Parietal lobe (tissue), 2 donors: Measurements from ENCODE around the gene HCST. TPM values are rescaled to one million over a fixed set of nuclear protein-coding genes. Genes with fewer than 3 reads are reported as not detected.

Source experiments
- small RNA-seq: library from RNA; depleted of rRNA; stranded (forward); fragments of <200 nt; gene quantifications from one replicate; pipeline ENCODE3, GENCODE V24; 2014; ENCODE audit warnings: low replicate concordance
- total RNA-seq: library from RNA; depleted of rRNA; stranded (reverse); fragments of >200 nt; gene quantifications from one replicate; pipeline ENCODE4 v1.2.3, GENCODE V29; 2014

Gene HCST
- 1.6 TPM for total RNA-seq

DNA sequence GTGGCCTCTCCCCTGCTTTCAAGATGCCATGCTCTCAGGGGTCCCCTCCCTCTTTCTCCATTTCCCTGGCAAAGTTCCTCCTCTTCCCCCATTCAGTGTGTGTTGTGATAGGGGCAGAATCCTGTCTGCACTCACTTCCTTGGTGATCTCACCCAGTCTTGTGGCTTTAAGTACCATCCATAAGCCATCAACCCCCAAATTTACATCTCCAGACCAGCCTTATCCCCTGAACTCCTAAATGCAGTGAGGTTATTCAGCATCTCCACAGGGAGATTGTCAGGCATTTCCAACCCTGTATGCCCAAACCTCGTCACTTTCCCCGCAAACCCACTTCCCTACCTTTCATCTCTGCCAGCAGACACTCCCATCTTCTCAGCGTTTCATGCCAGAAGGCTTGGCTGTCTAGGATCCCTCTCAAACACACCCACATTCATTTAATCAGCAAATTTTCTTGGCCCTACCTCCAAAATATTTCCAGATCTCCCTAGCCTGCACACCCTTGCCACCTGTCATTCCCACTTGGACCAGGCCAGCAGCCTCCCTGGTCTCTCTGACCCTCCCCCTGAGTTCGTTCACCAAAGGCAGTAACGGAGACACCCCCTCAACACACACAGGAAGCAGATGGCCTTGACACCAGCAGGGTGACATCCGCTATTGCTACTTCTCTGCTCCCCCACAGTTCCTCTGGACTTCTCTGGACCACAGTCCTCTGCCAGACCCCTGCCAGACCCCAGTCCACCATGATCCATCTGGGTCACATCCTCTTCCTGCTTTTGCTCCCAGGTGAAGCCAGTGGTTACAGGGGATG, at the start of gene HCST:
TSS of gene HCST (plus strand) at position 676 of the 808 bp plus-strand sequence. CDS start at position 741, 65 bp downstream.

DNA sequence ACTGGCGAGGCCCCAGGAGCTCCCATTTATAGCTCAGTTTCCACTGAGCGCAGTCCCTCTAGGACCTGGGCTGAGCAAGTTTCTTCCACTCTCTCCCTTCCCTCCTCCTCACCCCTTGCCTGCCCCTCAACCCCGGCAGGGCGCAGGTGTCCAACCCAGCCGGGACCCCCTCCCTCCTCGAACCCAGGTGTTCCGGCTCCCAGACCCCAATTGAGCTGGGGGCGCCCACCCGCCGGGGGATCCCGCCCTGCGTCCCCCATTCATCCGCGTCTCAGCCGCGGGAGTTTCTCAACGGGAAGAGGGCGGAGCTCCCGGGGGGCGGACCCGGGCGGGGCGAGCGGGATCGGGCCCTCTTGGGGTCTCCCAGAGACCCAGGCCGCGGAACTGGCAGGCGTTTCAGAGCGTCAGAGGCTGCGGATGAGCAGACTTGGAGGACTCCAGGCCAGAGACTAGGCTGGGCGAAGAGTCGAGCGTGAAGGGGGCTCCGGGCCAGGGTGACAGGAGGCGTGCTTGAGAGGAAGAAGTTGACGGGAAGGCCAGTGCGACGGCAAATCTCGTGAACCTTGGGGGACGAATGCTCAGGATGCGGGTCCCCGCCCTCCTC, 45.7 kb upstream of the HCST start, which contains the start of gene KIRREL2:
TSS of gene KIRREL2 (plus strand) at position 366 of the 604 bp plus-strand sequence. CDS start at position 575, 209 bp downstream.

DNA sequence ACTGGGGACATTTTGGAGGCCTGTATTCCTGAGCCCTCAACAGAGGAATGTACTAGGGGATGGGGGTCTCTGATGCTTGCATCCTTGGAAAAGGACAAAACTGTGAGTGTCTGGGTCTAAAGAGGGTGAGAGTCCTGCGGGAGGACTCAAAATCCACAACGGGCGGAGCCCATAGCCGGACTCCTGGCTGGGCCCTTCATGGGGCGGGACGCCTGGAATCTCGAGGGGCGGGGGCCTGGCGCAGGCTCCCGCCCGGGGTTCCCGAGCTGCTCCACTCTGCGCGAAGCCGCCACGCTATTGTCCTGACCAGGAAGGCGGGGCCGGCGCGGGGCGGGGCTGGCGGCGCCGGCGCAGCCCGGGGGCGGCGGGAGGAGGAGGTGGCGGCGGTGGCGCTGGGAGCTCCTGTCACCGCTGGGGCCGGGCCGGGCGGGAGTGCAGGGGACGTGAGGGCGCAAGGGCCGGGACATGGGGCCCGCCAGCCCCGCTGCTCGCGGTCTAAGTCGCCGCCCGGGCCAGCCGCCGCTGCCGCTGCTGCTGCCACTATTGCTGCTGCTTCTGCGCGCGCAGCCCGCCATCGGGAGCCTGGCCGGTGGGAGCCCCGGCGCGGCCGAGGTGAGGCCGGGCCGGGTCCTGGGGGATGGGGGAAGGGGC, 34.0 kb upstream of the HCST start, which contains the start of gene APLP1:
TSS of gene APLP1 (plus strand) at position 403 of the 651 bp plus-strand sequence. CDS start at position 466, 63 bp downstream.

DNA sequence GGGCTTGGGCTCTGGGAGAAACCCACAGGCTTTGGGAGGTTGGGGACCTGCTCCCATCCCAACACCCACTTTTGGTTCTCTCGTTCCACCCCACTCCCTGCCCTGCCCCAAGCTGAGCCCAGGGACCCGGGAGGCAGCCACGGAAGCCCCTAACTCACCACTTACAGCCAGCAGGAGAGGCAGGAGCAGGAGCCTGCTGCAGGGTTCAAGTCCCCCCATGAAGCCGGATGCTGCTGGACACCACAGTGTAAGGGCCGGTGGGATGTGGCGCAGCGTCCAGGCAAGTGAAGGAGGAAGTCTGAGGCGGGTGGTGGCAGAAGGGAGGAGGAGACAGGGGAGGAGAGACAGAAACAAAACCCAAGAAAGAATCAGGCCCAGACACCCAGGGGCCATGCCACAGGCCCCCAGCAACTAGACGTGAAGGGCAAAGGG, 5.7 kb downstream of the HCST start, which contains the start of gene TYROBP:
TSS of gene TYROBP (minus strand) at position 286 of the 432 bp plus-strand sequence. CDS start at position 219, 67 bp downstream.

DNA sequence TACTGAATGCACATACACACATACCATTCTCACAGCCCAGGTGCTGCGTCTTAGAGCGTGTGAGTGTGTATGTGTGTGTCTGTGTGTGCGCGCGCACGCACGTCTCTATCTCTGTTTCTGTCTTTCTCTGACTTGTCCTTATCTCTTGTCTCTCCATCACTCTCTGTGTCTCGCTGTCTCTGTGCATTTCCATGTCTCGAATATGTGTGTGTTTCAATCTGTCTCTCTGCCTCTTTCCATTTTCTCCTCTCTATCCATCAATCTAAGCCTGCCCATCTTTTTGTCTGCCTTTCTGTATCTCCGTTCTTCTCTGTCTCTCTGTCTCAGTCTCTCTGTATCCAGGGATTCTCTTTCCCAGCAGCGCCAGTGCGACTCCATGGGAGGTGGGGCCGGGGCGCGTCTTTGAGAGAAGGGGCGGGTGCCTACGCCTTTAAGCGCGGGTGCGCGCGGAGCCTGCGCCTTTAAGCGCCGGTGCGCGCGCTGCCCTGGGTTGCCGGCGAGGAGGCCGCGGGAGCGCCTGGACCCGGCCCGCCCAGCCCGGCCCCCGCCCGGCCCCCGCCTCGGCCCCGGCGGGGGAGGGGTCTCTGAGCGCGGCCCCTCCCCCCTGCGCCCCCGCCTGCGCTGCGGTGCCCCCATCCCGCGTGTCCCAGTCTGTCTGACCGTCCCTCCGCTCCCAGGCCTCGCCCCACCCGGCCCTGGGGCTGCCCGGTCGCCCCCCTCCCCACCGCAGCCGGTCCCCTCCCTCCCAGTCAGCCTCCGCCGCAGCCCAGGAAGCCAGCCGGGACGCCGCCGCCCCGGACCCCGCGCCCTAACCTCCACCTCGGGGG, 33.8 kb downstream of the HCST start, which contains the start of gene LRFN3:
TSS of gene LRFN3 (plus strand) at position 464 of the 827 bp plus-strand sequence. CDS start 3,052 bp downstream, outside the sequence.

Small RNA genes lying within 50 kb of the gene (small RNA-seq; reads per million reads assigned to genes)
- not detected for gene RN7SL402P

Other genes with a start within 250 kb of the HCST start
- gene UPK1A, start 236.0 kb upstream of the HCST start, total RNA-seq: not detected
- not detected for gene ZBTB32, start 198.0 kb upstream of the HCST start, total RNA-seq
- 11.6 TPM for gene KMT2B, start 184.5 kb upstream of the HCST start, total RNA-seq
- 0.94 TPM for gene IGFLR1, start 160.1 kb upstream of the HCST start, total RNA-seq
- 5.3 TPM for gene U2AF1L4, start 157.1 kb upstream of the HCST start, total RNA-seq
- 8.8 TPM for gene PSENEN, start 156.9 kb upstream of the HCST start, total RNA-seq
- 16.9 TPM for gene LIN37, start 154.0 kb upstream of the HCST start, total RNA-seq
- gene HSPB6, start 145.5 kb upstream of the HCST start, total RNA-seq: not detected
- 5.9 TPM for gene PROSER3, start 144.4 kb upstream of the HCST start, total RNA-seq
- gene ARHGAP33, start 127.0 kb upstream of the HCST start, total RNA-seq: 123 TPM
- not detected for gene PRODH2, start 89.7 kb upstream of the HCST start, total RNA-seq
- not detected for gene NPHS1, start 50.0 kb upstream of the HCST start, total RNA-seq
- gene KIRREL2, start 45.6 kb upstream of the HCST start, total RNA-seq: 0.94 TPM
- 197 TPM for gene APLP1, start 34.0 kb upstream of the HCST start, total RNA-seq
- gene NFKBID, start 2.0 kb upstream of the HCST start, total RNA-seq: 3.8 TPM
- 3.4 TPM for gene TYROBP, start 5.8 kb downstream of the HCST start, total RNA-seq
- gene LRFN3, start 33.8 kb downstream of the HCST start, total RNA-seq: 15.7 TPM
- gene SDHAF1, start 92.7 kb downstream of the HCST start, total RNA-seq: 13.5 TPM
- gene SYNE4, start 106.3 kb downstream of the HCST start, total RNA-seq: 0.63 TPM
- gene ALKBH6, start 111.7 kb downstream of the HCST start, total RNA-seq: 9.7 TPM
- 59.5 TPM for gene CLIP3, start 130.3 kb downstream of the HCST start, total RNA-seq
- 1.9 TPM for gene THAP8, start 151.8 kb downstream of the HCST start, total RNA-seq
- 3.1 TPM for gene WDR62, start 152.4 kb downstream of the HCST start, total RNA-seq
- gene OVOL3, start 208.6 kb downstream of the HCST start, total RNA-seq: not detected
- gene POLR2I, start 212.3 kb downstream of the HCST start, total RNA-seq: 69.2 TPM
- 385 TPM for gene TBCB, start 212.9 kb downstream of the HCST start, total RNA-seq
- 77.6 TPM for gene CAPNS1, start 237.5 kb downstream of the HCST start, total RNA-seq
- gene COX7A1, start 249.9 kb downstream of the HCST start, total RNA-seq: 1.3 TPM